ENCODE measurements around the gene MAP4K5.
A peak's percentile ranks its signal among the peaks of the same experiment; 100 is the strongest.

MAP4K5 gene

GRCh38 chr14:50488521-50488920, 43.8 kb downstream of the MAP4K5 start:
- H3K9me3 Mint-ChIP-seq = peaks cover 3% of the 10 kb centered on the region
- DNase-seq = no peak
- no peak overlapping the region for H3K27ac Mint-ChIP-seq
- H3K4me3 Mint-ChIP-seq = no peak overlapping the region
- TF ChIP-seq, protein P1, sequence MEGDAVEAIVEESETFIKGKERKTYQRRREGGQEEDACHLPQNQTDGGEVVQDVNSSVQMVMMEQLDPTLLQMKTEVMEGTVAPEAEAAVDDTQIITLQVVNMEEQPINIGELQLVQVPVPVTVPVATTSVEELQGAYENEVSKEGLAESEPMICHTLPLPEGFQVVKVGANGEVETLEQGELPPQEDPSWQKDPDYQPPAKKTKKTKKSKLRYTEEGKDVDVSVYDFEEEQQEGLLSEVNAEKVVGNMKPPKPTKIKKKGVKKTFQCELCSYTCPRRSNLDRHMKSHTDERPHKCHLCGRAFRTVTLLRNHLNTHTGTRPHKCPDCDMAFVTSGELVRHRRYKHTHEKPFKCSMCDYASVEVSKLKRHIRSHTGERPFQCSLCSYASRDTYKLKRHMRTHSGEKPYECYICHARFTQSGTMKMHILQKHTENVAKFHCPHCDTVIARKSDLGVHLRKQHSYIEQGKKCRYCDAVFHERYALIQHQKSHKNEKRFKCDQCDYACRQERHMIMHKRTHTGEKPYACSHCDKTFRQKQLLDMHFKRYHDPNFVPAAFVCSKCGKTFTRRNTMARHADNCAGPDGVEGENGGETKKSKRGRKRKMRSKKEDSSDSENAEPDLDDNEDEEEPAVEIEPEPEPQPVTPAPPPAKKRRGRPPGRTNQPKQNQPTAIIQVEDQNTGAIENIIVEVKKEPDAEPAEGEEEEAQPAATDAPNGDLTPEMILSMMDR (IDR thresholded peaks at IDR 0.05) = no peak
- H3K27me3 Mint-ChIP-seq (ENCODE audit: low read depth, poor library complexity) = no peaks in the 10 kb centered on the region
- H3K36me3 Mint-ChIP-seq (ENCODE audit: low read depth) = peaks cover 43% of the 10 kb centered on the region
- H3K4me1 Mint-ChIP-seq = no peaks in the 10 kb centered on the region

- peaks cover 18% of the 10 kb centered on the region for H3K9me3 Mint-ChIP-seq
- H3K36me3 Mint-ChIP-seq (ENCODE audit: low read depth) = peaks cover 77% of the 10 kb centered on the region
- DNase-seq = no peak
- H3K4me1 Mint-ChIP-seq = no peaks in the 10 kb centered on the region
- H3K4me3 Mint-ChIP-seq = no peak overlapping the region
- no peaks in the 10 kb centered on the region for H3K27me3 Mint-ChIP-seq (ENCODE audit: low read depth, poor library complexity)
- H3K27ac Mint-ChIP-seq = peak overlapping the region; percentile 47
- TF ChIP-seq, protein P1 (IDR thresholded peaks at IDR 0.05) = no peak
Measured at GRCh38 chr14:50479041-50479440, 53.3 kb downstream of the MAP4K5 start.

- TF ChIP-seq, protein P1 (IDR thresholded peaks at IDR 0.05) = no peak
Measured at GRCh38 chr14:50477760-50478159, 54.6 kb downstream of the MAP4K5 start.

DNA sequence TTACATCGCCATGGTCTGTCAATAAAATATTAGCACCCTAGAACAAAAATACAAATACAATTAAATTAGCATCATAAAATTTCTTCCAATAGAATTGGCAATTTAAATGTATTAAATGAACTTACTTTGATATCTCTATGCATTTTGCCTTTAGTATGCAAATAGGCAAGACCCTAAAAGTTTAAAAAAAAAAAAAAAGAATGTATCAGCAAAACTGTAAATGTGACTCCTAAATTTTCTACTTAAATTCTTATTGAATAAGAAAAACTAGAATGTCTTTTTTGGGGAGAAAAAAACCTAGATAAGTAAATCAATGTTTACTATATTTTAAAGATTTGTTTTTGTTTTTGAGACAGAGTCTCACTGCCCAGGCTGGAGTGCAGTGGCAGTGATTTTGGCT, 56.2 kb downstream of the MAP4K5 start:
- H3K36me3 Mint-ChIP-seq (ENCODE audit: low read depth) = peaks cover 89% of the 10 kb centered on the region
- no peaks in the 10 kb centered on the region for H3K4me1 Mint-ChIP-seq
- H3K27me3 Mint-ChIP-seq (ENCODE audit: low read depth, poor library complexity) = peaks cover 3% of the 10 kb centered on the region
- no peak for DNase-seq
- no peak overlapping the region for H3K27ac Mint-ChIP-seq
- peaks cover 42% of the 10 kb centered on the region for H3K9me3 Mint-ChIP-seq
- TF ChIP-seq, protein P1 (IDR thresholded peaks at IDR 0.05) = no peak
- no peak overlapping the region for H3K4me3 Mint-ChIP-seq

More at GRCh38 chr14:50477760-50478159, 54.6 kb downstream of the MAP4K5 start:
- no peak overlapping the region for H3K4me3 Mint-ChIP-seq
- peaks cover 3% of the 10 kb centered on the region for H3K27me3 Mint-ChIP-seq (ENCODE audit: low read depth, poor library complexity)
- no peaks in the 10 kb centered on the region for H3K4me1 Mint-ChIP-seq
- peaks cover 83% of the 10 kb centered on the region for H3K36me3 Mint-ChIP-seq (ENCODE audit: low read depth)
- no peak for DNase-seq
- H3K27ac Mint-ChIP-seq = no peak overlapping the region
- peaks cover 25% of the 10 kb centered on the region for H3K9me3 Mint-ChIP-seq

GRCh38 chr14:50475460-50475859, 56.9 kb downstream of the MAP4K5 start:
- no peak overlapping the region for H3K27ac Mint-ChIP-seq
- H3K4me1 Mint-ChIP-seq = no peaks in the 10 kb centered on the region
- H3K36me3 Mint-ChIP-seq (ENCODE audit: low read depth) = peaks cover 89% of the 10 kb centered on the region
- DNase-seq = no peak
- H3K4me3 Mint-ChIP-seq = no peak overlapping the region
- H3K9me3 Mint-ChIP-seq = peaks cover 42% of the 10 kb centered on the region
- TF ChIP-seq, protein P1 (IDR thresholded peaks at IDR 0.05) = no peak
- H3K27me3 Mint-ChIP-seq (ENCODE audit: low read depth, poor library complexity) = peaks cover 3% of the 10 kb centered on the region

GRCh38 chr14:50471838-50472465, 60.4 kb downstream of the MAP4K5 start:
- Mint-ChIP-seq H3K36me3 (ENCODE audit: low read depth) (peaks cover 86% of the 10 kb centered on the region), H3K4me1 (no peaks in the 10 kb centered on the region), H3K27ac (no peak overlapping the region)

More at GRCh38 chr14:50471838-50472465, 60.4 kb downstream of the MAP4K5 start:
- peaks cover 34% of the 10 kb centered on the region for H3K9me3 Mint-ChIP-seq
- no peak overlapping the region for H3K4me3 Mint-ChIP-seq
- H3K27me3 Mint-ChIP-seq (ENCODE audit: low read depth, poor library complexity) = peaks cover 3% of the 10 kb centered on the region
- DNase-seq = no peak
- TF ChIP-seq, protein P1 (IDR thresholded peaks at IDR 0.05) = no peak

Data from nephron progenitor cell (in vitro differentiated cells).